HCT116 (cell line): ENCODE results near the gene CAB39.

Source experiments
- CEBPB ChIP-seq: IDR thresholded peaks from 2 replicates; pipeline ENCODE4 v1.6.1; 2012; ENCODE audit warnings: low read depth
- CTCF ChIP-seq, 3 experiments: fragments of 200-600 bp in 1 of 3; sonication (generic) in 1 of 3; IDR thresholded peaks in 2 of 3; conservative IDR thresholded peaks in 1 of 3; 2 replicates each; pipeline ENCODE4 v1.5.1; 2012 to 2017; ENCODE audit warnings: low read depth in 2 of 3, low read length in 2 of 3, antibody characterized with exemption in 1 of 3, borderline replicate concordance in 1 of 3, control low read depth in 1 of 3, mild to moderate bottlenecking in 1 of 3, mixed read lengths in 1 of 3, mixed run types in 1 of 3, moderate library complexity in 1 of 3; ENCODE audit not compliant: insufficient read depth in 1 of 3
- POLR2A ChIP-seq: IDR thresholded peaks from 2 replicates; pipeline ENCODE4 v1.7.0; 2011; ENCODE audit warnings: borderline replicate concordance; ENCODE audit not compliant: insufficient read depth, insufficient read length; ENCODE audit errors: extremely low read depth
- SIN3A ChIP-seq: IDR thresholded peaks from 2 replicates; pipeline ENCODE4 v1.6.1; 2012; ENCODE audit warnings: low read depth
- SP1 ChIP-seq: IDR thresholded peaks from 2 replicates; pipeline ENCODE4 v1.6.1; 2012; ENCODE audit warnings: low read depth

GRCh38 chr2:230758566-230759480 is 46.2 kb downstream of the CAB39 start:
- TF ChIP-seq SP1 (no peak), POLR2A (no peak), CTCF (IDR thresholded peaks at IDR 0.05 in 2 of 3, conservative IDR thresholded peaks at IDR 0.05 in 1 of 3; ENCODE audit: borderline replicate concordance in 1 of 3, insufficient read depth in 1 of 3, low read depth in 2 of 3, low read length in 2 of 3) (no peak), SIN3A (no peak), CEBPB (no peak)
